DMS 273 treated with DMSO at 0.1 percent for 48 hours (cell line): ENCODE results near the gene IFNL4.
"Not testable (repeated sequence)": the region's sequence is repeated elsewhere in the genome, so short reads cannot be mapped to it uniquely, and the experiment has no call there.

Experiments
- DNase-seq: peaks from one replicate; lab custom pipeline; 2025; lab: John Stamatoyannopoulos, UW

IFNL4 gene

DNA sequence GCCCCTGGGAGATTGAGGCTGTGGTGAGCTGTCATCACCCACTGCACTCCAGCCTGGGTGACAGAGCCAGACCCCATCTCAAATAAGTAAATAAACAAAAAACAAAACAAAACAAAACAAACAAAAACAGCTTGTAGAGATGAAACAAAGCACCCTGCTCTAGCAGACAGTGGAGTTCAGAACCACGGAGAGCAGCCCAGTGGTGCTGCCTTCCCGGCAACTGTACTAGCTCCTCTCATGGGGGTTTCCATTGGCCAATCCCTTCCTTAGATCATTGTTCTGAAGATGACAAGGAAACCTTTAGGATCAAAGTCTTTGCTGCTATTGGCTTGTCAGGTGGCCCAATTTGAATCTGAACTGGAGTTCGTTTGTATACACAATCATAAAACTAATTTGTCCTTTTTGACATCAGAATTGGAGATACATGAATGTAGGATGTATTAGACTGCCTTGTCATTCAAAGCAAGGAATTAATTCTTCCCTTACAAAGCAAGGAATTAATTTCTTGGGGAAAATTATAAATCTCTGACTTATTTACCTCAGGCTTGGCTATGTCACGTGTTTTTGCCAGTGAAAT lies 24.9 kb downstream of the IFNL4 start:
- DNase-seq: no peak

DNA sequence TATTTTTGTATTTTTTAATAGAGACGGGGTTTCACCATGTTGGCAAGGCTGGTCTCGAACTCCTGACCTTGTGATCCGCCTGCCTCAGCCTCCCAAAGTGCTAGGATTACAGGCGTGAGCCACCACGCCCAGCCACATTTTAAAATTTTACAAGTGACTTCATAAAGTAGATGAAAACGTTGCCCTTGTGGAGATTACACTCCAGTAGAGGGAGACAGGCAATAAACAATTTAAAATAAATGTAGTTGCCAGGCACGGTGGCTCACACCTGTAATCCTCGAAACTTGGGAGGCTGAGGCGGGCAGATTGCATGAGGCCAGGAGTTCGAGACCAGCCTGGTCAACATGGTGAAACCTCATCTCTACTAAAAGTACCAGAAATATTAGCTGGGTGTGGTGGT lies 29.5 kb downstream of the IFNL4 start:
- not testable (repeated sequence) for DNase-seq

DNA sequence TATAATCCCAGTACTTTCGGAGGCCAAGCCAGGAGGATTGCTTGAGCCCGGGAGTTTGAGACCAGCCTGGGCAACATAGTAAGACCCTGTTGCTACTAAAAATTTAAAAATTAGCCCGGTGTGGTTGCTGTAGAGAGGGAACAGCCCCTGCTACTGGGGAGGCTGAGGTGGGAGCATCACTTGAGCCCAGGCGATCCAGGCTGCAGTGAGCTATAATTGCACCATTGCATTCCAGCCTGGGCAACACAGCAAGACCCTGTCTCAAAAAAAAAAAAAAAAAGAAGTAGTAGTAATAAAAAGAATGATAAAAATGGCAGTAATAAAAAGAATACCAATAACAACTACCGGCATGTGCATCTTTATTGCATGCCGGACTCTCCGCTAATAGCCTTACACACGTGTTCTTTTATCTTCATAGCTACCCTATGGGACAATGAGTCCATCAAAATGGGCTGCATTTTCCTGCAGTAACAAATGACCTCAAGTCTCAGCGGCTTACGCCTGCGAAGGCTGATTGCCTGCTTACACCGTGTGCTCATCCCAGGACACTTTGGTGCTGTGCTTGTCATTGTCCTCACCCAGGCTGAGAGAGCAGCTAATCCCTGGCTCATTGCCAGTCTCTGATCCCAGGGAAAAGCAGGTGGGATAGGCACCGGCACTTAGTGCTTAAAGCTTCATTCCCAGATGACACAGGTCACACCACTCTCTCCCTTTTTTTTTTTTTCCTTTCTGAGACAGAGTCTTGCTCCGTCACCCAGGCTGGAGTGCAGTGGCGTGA lies 30.2 kb downstream of the IFNL4 start:
- no peak for DNase-seq

DNA sequence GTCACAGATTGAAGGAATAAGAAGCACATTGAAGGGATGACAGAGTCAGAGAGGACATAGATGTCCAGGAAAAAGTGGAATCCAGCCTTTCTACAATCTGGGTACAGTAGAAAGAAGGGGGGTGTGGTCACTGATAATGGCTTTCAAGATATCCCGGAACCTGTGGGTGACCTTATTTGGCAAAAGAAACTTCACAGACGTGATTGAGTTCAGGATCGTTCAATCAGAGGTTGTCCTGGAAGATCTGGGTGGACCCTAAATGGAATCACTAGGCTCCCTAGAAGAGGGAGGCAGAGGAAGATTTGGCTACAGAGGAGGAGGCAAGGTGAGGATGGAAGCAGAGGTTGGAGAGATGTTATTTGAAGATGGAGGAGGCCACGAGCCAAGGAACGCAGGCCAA lies 31.6 kb downstream of the IFNL4 start:
- no peak for DNase-seq

DNA sequence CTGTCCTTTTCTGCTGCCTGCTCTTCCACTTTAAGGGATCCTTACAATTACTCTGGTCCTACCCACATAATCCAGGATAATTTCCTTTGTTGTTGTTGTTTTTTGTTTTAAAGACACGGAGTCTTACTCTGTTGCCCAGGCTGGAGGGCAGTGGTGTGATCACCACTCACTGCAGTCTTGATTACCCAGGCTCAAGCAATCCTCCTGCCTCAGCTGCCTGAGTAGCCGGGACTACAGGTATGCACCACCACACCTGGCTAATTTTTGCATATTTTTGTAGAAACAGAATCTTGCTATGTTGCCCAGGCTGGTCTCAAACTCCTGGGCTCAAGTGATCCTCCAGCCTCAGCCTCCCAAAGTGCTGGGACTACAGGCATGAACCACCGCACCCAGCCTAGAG lies 33.3 kb downstream of the IFNL4 start:
- DNase-seq: not testable (repeated sequence)

DNA sequence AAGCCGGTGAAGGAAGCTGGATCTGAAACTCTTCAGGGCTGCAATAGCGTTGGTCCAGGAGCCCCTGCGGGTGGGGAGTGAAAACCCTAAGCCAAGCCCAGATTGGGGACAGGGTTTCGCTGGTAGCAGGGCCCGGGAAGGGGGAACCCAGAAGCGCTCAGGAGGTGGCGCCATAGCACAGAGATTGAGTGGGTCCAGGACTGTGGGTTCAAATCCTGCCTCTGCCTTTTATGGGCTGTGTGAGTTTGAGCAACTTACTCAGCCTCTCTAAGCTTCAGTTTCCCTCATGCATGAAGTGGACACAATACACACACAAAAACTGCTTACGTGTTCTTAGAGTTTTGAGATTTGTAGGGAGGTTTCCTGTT lies 36.3 kb downstream of the IFNL4 start:
- DNase-seq: no peak

DNA sequence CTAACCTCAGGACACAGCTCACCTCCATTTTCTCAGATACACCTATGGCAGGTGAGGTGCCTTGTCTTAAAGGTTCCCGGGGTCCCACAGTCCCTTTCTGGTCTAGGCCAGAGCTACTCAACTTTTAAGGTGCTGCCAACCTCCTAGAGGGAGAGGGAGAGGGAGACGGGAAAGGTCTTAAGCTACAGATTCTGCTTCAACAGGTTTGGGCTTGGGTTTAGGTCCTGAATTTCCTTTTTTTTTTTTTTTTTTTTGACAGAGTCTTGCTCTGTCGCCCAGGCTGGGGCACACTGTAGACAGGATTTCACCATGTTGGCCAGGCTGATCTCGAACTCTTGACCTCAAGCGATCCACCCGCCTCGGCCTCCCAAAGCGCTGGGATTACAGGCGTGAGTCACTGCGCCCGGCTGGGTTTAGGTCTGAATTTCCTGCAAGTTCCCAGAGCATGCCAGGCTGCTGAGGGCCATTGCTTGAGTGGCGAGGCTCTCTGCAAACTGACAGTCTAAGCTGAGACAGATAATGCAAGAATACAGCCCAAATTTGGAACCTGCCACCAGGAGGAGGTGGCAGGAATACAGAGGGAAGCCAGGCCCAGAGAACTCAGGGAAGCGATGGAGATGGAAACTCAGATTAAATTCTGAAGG lies 36.8 kb downstream of the IFNL4 start:
- no peak for DNase-seq

DNA sequence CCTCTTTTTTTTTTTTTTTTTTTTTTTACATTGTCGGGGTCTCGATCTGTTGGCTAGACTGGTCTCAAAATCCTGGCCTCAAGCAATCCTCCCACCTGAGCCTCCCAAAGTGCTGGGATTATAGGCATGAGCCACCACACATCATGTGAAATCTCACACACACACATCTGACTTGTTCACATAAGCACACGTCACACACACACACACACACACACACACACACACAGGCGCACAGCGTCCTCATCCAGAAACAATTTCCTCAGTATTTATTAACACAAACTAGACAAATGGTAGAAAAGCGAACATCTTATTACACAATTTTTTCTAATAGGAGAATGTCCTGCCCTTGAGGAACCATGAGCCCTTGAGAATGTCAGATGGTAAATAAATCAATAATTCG lies 39.5 kb downstream of the IFNL4 start:
- no peak for DNase-seq

DNA sequence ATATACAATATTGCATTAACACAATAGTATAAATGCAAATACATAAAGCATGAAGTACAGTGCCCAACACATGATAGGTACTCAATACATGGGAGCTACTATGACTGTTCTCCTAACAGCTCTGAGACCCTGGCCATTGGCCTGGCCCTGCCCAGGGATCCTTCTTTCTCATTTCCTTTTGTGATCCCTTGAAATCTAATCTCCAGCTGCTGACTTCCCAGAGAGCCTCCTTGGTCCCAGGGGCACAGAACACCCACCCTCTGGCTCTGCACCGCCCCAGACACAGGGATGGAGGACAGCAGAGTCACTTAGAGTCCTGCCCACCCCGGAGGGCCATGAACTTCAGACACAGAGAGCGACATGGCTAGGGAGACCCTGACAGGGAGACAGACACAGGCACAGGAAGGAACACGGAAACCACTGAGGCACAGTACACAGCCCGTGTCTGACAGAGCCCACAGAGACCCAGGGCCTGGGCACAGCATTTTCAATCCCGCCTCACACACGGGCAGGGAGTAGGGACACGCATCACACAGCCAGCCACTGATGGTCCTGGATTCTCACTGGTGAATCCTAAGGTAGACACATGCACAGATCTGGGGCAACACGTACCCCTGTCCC lies 40.4 kb downstream of the IFNL4 start:
- DNase-seq: no peak

DNA sequence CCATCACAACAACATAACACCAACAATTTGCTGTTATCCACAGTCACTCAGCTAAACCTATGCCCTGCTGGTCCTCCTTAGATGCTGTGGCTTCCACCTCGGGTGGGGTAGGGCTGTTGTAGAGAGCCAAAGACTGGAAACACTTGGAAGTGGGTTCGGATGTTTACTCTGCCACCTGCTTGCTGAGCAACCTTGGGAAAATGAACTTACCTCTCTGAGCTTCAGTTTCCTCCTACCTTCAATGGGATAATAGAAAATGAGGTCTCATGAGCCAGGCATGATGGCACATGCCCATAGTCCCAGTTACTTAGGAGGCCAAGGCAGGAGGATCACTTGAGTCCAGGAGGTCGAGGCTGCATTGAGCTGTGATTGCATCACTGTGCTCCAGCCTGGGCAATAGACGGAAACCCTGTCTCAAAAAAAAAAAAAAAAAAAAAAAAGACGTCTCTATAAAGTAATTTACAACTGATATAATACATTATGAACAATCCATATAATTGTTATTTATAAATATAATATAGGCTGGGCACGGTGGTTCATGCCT lies 41.3 kb downstream of the IFNL4 start:
- no peak for DNase-seq

DNA sequence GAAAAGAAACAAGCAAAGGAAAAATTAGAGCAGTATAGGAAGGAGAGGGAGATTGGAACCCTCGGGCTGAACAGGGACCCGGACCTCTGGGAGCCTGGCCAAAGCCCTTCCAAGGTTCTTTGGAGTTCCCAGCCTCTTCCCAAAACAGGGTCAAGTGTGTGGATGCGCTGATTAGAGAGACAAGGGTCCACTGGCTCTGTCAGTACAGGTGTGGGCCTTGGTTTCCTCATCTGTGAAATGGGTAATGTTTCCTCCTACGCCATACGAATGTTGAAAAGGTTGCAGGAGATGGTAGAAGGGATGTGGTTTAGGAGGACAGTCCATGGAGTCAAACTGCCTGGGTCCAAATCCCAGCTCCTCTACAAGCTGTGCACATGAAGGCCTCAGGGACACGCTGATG lies 42.5 kb downstream of the IFNL4 start:
- no peak for DNase-seq

DNA sequence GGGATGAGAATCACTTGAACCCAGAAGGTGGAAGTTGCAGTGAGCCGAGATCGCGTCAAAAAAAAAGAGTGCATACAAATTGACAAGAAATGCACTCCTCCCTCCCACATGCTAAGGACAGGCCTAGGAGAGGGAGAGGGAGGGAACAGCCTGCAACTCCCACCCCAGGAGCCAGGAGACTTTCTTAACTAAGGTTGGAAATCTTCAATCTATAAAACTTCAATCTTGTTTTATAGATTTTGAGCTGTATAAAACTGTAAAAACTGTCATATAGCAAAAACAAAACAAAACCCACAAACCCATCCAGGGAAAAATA lies 43.2 kb downstream of the IFNL4 start:
- no peak for DNase-seq

DNA sequence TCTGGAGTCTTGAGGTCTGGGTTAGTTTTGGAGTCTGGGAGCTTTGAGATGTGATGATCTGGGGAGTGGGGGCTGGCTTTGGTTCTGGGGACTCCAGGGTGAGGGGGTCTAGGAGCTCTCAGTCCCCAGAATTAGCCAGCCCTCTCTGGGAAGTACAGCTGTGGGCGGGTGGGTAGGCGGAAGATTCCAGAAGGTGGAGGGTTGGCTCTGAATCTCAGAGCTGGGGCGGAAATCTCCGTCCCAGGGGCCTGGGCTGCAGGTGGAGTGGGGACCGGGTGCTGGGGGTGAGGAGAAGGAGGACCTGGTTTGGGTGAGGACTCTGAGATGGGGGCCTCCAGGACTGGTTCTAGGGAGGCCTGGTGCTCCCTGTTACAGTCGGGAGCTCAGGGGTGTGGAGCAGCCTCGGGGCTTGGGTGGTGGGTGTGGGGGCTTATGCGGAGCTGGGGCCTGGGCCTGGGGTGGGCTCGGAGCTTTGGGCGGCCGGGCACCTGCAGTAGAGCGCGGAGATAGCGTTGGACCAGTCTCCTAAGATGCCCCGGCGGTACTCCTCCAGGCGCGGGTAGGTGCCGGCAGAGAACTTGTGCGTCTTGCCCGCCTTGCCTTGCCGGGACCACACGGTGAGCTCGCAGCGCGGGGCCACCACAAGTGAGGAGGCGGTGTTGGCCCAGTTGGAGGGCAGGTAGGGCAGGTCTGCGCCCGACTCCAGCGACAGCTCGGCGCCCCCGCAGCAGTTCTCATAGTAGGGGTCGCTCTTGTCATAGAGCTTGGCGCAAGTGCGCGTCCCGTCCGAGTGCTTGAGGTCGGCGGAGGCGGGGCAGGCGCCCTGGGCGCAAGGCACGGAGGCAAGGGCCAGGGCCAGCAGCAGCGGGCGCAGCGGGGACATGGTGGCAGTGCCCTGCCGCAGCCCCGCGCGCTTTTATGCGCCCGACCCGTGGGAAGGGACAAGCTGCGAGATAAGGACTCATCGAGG lies 45.0 kb downstream of the IFNL4 start, which contains the start of gene SYCN:
SYCN (minus strand) TSS at position 892 of the 970 bp plus-strand sequence; CDS start at position 883, 9 bp downstream.
- DNase-seq: no peak

DNA sequence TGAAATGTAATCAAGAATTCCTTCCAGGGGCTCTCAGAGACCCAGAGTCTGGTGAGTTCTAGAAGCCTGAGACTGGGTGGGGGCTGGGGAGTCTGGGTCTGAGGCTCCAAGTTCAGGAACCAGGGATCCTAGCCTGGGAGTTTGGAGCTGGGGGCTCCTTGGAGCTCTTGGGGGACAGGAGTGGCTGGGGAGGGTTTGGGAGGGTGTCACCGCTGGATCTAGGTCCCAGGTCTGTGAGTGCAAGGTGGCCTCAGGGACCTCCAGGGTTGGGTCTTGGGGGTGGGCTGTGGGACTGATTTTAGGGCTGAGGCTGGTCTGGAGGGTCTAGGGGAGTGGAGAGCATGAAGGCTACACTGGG lies 45.7 kb downstream of the IFNL4 start:
- DNase-seq: no peak

DNA sequence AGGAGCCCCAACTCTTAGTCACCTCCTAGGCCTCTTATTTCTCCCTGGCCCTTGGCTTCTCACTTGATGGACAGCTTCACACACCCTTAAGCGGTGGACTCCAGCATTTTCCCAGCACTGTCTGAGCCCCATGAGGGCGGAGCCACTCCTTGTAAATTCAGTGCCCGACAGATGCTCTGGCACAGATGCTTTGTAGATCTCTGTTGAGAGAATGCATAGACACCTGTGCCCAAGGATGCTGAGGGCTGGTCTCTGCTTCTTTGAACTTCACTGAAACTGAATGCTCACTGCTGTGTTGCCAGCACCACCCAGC lies 47.9 kb downstream of the IFNL4 start:
- DNase-seq: no peak

DNA sequence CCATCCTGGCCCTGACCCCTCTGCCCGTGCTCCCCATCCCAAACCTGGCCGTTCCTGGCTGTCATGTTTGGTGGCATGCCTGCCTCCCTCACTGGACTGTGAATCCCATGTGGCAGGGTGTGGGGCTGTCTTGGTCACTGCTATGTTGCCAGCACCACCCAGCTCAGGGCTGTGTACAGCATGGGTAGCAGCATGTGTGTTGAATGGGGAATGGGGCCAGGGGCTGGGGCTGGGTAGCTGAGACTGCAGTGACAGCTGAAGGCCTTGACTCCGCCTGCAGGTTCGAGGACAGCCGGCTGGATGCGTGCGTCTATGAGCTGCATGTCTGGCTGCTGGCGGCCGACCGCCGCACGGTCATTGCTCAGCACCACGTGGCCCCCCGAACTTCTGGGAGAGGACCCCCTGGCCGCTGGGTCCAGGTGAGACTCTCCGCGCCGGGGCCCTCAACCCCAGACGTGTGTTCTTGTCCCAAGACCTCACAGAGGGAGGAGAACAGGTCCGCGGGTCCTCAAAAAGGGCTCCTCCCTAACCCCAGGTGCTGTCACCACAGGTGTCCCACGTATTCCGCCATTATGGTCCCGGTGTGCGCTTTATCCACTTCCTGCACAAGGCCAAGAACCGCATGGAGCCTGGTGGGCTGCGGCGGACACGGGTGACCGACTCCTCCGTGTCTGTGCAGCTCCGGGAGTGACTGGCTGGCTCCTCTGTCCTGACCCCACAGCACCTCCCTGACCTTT lies 48.4 kb downstream of the IFNL4 start:
- DNase-seq: no peak

DNA sequence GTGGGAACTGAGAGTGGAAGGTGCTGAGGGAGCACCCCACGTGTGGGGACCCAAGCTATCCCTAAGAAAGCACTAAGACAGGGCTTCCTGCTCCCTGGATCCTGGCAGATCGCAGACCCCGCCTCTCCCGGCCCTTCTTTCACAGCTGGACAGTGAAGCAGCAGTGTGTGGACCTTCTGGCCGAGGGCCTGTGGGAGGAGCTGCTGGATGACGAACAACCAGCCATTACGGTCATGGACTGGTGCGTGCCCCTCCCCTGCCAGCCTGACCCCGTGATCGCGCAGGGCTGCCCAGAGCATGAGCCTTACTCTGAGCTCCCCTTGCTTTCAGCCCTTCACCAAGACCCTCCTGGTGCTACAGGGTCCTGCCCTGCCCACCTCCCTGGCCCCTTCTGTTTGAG lies 49.6 kb downstream of the IFNL4 start:
- DNase-seq: no peak

DNA sequence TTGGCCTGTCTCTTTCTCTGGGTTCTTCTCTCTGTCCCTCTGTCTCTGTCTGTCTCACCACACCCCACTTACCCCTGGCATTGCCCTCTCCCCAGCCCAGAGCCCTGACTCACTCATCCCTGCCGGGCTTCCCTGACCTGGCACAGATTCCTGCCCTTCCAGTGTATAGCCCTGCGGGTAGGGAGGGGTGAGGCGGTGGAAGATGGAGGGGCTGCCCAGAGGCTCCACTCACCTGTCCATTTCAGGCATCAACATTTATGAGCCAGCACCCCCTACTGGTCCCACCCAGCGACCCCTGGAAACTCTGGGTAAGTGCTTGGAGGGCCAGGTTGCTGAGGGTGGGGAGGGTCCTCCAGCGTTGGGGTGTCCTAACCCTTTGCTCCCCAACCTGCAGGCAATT lies 50.8 kb downstream of the IFNL4 start:
- DNase-seq: no peak

DNA sequence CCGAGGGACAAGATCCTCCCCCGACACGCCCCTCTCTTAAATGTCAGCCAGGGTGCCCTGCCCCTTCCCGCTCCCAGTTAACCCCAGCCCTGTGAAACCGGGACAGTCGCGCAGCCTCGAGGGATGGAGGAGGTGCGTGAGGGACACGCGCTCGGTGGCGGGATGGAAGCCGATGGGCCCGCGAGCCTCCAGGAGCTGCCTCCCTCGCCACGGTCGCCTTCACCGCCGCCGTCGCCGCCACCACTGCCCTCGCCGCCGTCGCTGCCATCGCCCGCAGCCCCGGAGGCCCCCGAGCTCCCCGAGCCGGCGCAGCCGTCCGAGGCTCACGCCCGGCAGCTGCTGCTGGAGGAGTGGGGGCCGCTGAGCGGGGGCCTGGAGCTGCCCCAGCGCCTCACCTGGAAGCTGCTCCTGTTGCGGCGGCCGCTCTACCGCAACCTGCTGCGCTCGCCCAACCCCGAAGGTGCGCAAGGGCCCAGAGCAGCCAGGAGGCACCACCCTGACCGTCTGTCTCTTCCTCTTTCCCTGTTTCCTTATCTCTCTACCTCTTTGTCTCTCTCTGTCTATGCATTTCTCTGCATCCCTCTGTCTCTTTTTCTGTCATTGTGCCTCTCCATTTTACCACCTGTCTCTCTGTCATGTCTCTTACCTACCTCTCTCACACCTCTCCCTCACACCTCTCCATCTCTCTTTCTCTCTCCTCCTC lies 51.6 kb downstream of the IFNL4 start, which contains the start of gene NCCRP1:
NCCRP1 (plus strand) TSS at position 105 of the 703 bp plus-strand sequence; CDS start at position 124, 19 bp downstream.
- DNase-seq: no peak

DNA sequence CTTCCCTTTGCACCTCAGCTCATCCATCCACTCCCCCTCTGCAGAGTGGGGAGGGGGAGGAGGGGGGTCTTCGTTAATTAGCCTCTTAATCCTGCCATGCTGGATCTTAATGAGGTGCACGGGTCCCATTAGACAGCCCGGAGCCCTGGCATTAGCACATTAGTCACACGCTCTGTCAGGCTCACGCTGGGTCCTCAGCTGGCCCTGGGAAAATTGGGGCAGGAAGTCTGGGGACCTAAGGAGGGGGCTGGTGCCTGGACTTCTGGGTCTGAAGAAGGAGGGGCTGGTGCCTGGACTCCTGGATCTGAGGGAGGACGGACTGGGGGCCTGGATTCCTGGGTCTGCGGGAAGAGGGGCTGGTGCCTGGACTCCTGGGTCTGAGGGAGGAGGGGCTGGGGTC lies 52.3 kb downstream of the IFNL4 start:
- DNase-seq: no peak
